AG10803 (cell line): Measurements from ENCODE around the gene SETBP1.
A peak's percentile ranks its signal among the peaks of the same experiment; 100 is the strongest.

Experiments used
- DNase-seq: peaks from one replicate; pipeline ENCODE4 v3.0.0; 2010; ENCODE audit warnings: low read depth
- H3K4me3 ChIP-seq: 2 replicates; pipeline ENCODE4 v1.5.1; 2011; ENCODE audit warnings: mild to moderate bottlenecking, low read length, control low read depth
- CTCF ChIP-seq: conservative IDR thresholded peaks from 2 replicates; pipeline ENCODE4 v1.5.1; 2011; ENCODE audit warnings: mild to moderate bottlenecking, low read length, control low read depth, inconsistent platforms

Gene SETBP1

DNA sequence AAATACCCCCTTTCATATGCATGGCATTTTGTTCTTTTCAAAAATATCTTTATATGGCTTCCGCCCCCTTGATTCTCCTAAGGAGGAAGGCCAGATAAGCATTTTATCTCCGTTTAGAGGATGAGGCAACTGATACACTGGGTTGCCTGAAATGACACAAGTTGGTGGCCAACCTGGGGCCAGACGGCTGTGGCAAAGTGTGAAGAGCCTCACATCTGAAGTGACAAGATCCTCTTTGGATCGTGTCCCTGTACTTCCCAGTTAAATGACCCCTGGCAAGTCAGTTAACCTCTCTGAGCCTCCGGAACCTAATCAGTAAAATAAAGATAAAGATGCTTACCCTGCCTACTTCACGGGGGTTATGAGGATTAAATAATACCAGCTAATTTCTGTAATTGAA lies 4.6 kb downstream of the SETBP1 start:
- no peak for TF ChIP-seq CTCF
- H3K4me3 ChIP-seq = no peak overlapping the region
- DNase-seq = no peak

DNA sequence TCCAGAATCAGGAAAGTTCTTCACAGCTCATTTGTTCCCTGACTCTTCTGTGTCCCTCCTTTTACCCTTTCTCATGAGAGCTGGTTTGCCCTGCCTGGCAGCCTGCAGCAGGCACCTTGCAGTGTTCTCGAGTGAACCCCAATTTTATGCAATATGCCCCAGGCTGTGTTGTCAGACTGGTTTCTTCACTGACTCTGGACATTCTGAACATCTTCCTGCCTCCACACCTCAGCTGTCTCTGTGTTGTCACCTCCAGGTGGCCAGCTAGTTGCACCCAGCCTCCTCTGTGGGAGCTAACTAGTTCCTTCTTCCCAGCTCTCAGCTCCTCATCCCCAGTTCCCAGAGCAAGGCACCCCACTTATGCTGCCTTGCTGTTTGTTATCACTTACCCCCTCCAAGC lies 5.5 kb downstream of the SETBP1 start:
- no peak for TF ChIP-seq CTCF
- DNase-seq = no peak
- H3K4me3 ChIP-seq = no peak overlapping the region

- no peak for TF ChIP-seq CTCF
- H3K4me3 ChIP-seq = no peak overlapping the region
- DNase-seq = peak; percentile 42
Observed at GRCh38 chr18:44687421-44687820, 6.7 kb downstream of the SETBP1 start.

DNA sequence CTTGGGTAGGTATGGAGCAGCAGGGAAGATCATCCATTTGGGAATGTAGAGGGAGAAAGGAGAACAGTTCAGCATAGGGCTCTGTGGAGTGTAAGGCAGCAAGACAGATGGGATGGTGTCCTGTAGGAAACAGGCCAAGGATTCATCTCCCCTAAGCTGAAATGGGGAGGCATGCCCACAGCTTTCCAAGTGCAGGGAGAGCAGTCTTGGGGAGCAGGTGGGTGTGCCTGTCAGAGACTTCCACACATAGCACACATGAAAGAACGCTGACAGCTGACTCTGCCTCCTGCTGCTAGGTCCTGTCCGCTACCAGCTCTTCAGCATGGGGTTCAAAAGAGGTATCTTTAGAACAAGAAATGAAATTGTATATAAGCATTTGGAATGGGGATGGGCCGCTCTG lies 9.0 kb downstream of the SETBP1 start:
- DNase-seq = no peak
- TF ChIP-seq CTCF = no peak
- no peak overlapping the region for H3K4me3 ChIP-seq

GRCh38 chr18:44691148-44691925 lies 10.6 kb downstream of the SETBP1 start:
- no peak for TF ChIP-seq CTCF
- no peak overlapping the region for H3K4me3 ChIP-seq
- no peak for DNase-seq

DNA sequence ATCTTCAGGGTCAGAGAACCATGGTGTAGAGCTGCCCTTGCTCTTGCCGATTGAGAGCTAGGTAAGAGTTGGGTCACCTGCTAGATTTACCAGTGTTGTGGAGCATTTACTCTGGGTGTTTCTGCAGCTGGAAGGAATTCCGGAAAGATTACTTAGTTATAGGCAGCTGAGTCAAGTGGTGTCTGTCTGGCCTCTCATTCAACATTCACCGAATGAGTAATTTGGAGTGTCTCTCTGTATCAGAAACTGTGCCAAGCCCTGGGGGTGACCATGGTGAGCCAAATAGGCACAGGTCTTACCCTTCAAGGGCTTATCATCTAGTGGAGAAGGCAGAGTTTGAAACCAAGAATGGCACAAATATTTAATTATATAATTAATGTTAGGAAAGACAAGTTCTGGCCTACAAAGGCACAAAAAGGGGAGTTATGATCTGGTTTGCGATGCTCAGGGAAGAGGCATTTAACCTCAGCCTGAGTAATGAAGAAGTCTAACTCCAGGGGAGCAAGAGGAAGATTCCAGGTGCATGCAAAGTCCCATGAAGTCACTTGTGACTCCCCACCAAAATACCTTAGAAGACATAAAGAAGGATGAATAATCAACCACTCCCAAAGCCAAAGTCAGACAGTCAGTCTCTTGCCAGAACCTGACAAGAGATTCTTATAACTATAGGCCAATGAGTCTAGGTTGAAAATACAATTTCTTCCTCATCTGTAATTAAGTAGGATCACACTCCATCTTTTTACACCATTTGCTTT lies 12.5 kb downstream of the SETBP1 start:
- no peak for TF ChIP-seq CTCF
- DNase-seq = peak; percentile 42
- no peak overlapping the region for H3K4me3 ChIP-seq

DNA sequence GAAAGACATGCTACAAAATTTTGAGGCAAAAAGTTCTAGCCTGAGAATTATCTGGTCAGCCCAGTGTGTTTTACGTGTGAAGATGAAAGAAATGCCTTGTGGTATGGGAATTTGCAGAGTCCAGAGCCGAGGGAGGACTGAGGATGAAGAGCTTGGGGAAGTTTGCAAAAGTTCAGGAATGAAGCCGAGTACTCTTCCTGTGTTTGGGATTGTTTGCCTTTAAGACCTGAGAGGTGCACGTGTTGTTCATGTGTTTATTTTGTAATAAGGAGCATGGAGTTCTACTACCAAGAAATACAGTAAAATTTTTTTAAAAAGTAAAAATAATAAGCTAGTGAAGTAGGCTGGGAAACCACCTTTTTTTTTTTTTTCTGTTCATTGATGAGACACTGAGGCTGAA lies 14.8 kb downstream of the SETBP1 start:
- H3K4me3 ChIP-seq = no peak overlapping the region
- TF ChIP-seq CTCF = no peak
- no peak for DNase-seq
